ENCODE results near the gene NUDT8.

Gene NUDT8

DNA sequence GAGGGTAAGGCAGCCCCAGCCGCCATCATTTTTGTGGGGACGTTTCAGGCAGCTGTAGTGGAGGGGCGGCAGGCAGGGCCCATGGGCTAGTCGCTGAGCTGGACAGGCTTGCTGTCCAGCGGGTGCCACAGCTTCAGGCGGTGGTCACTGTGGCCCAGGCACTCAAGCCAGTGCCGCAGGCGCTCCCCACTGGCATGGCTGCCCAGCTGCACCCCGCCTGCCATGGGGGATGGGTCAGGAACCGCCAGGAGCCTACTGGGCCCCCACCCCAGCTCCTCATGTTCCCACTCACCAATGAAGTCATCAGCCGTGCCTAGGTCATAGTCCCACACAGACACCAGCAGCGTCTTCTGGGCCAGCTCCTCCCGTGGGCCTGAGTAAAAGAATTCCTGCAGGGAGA lies 17.0 kb downstream of the NUDT8 start:
- Histone ChIP-seq H3K27me3 (replicated peaks) (peaks cover 15% of the 10 kb centered on the region), H3K4me3 (ENCODE audit: low read depth, low read length) (no peak overlapping the region), H3K27ac (no peak overlapping the region), H3K36me3 (replicated peaks) (peaks cover 6% of the 10 kb centered on the region)
- in situ Hi-C loops (cut with HindIII; ENCODE audit: low pct_ligation_motif_present, low sequenced_read_pairs), result no loop called here
- no peak for DNase-seq
- TF ChIP-seq, protein P1, sequence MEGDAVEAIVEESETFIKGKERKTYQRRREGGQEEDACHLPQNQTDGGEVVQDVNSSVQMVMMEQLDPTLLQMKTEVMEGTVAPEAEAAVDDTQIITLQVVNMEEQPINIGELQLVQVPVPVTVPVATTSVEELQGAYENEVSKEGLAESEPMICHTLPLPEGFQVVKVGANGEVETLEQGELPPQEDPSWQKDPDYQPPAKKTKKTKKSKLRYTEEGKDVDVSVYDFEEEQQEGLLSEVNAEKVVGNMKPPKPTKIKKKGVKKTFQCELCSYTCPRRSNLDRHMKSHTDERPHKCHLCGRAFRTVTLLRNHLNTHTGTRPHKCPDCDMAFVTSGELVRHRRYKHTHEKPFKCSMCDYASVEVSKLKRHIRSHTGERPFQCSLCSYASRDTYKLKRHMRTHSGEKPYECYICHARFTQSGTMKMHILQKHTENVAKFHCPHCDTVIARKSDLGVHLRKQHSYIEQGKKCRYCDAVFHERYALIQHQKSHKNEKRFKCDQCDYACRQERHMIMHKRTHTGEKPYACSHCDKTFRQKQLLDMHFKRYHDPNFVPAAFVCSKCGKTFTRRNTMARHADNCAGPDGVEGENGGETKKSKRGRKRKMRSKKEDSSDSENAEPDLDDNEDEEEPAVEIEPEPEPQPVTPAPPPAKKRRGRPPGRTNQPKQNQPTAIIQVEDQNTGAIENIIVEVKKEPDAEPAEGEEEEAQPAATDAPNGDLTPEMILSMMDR (IDR thresholded peaks at IDR 0.05; ENCODE audit: low read depth, low read length, missing control alignments), result no peak

DNA sequence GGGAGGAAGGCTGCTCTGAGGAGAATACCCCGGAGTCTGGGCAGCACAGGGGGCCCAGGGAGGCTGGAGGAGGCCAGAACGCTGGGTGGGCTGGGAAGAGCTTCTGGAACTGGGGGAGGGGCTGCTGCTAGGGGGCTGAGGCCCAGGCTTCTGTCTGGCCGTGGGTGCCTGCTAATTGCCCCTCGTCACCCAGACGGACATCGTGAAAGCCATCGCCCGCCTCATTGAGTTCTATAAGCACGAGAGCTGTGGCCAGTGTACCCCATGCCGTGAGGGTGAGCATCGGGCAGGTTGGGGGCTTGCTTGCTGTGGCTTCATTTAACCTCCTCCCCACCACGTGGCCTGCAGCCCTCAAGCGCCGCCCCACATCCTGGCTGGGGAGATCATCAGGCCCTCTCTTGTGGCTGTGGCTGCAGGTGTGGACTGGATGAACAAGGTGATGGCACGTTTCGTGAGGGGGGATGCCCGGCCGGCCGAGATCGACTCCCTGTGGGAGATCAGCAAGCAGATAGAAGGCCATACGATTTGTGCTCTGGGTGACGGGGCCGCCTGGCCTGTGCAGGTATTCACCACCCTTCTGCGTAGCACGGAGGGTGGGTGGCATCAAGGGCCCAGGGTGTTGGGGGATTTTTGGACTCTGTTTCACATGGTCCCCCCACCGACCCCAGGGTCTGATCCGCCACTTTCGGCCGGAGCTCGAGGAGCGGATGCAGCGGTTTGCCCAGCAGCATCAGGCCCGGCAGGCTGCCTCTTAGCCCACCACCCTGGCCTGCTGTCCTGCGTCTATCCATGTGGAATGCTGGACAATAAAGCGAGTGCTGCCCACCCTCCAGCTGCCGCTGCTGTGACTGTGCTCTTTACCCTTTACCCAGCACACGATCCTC lies 17.8 kb downstream of the NUDT8 start:
- no peak overlapping the region for H3K4me3 ChIP-seq (ENCODE audit: low read depth, low read length)
- peaks cover 10% of the 10 kb centered on the region for H3K27me3 ChIP-seq (replicated peaks)
- DNase-seq, result no peak
- in situ Hi-C loops (cut with HindIII; ENCODE audit: low pct_ligation_motif_present, low sequenced_read_pairs), result no loop called here
- no peak overlapping the region for H3K27ac ChIP-seq
- peaks cover 6% of the 10 kb centered on the region for H3K36me3 ChIP-seq (replicated peaks)
- TF ChIP-seq, protein P1 (IDR thresholded peaks at IDR 0.05; ENCODE audit: low read depth, low read length, missing control alignments), result no peak

DNA sequence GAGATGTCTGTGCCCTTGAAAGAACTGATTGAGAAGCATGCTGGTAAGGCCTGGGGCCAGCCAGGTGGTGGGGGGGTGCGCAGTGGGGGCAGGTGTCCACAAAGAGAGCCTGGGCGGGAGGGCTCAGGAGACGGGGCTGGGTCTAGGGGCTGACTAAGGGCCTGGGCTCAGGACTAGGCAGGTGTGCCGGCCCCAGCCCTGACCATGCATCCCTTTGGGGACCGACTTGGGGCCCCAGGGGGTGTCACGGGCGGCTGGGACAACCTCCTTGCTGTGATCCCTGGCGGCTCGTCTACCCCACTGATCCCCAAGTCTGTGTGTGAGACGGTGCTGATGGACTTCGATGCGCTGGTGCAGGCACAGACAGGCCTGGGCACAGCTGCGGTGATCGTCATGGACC lies 18.6 kb downstream of the NUDT8 start:
- DNase-seq, result no peak
- TF ChIP-seq, protein P1 (IDR thresholded peaks at IDR 0.05; ENCODE audit: low read depth, low read length, missing control alignments), result no peak
- Histone ChIP-seq H3K36me3 (replicated peaks) (peaks cover 6% of the 10 kb centered on the region), H3K27ac (no peak overlapping the region), H3K27me3 (replicated peaks) (peaks cover 5% of the 10 kb centered on the region), H3K4me3 (ENCODE audit: low read depth, low read length) (no peak overlapping the region)
- in situ Hi-C loops (cut with HindIII; ENCODE audit: low pct_ligation_motif_present, low sequenced_read_pairs), result no loop called here

DNA sequence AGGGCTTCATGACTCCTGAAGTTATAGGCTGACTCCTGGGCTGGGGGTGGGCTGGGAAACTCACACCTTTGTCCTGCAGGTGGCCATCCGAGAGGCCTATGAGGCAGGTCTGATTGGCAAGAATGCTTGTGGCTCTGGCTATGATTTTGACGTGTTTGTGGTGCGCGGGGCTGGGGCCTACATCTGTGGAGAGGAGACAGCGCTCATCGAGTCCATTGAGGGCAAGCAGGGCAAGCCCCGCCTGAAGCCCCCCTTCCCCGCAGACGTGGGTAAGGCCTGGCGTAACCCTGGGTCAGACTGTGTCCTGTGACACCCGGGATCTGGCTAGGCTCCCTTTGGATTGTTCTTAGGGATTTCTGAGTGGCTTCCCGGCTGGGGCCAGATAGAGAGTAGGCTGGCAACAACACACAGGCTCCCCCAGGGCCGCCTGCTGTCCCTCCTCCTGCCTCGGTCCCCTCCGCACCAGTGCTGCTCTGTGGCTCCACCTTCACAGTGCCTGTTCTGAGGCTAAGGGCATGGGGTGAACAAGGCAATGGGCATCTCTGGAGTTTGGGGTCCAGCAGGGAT lies 19.4 kb downstream of the NUDT8 start:
- Histone ChIP-seq H3K36me3 (replicated peaks) (peaks cover 6% of the 10 kb centered on the region), H3K27ac (no peak overlapping the region), H3K27me3 (replicated peaks) (no peaks in the 10 kb centered on the region), H3K4me3 (ENCODE audit: low read depth, low read length) (no peak overlapping the region)
- in situ Hi-C loops (cut with HindIII; ENCODE audit: low pct_ligation_motif_present, low sequenced_read_pairs), result no loop called here
- no peak for DNase-seq
- TF ChIP-seq, protein P1 (IDR thresholded peaks at IDR 0.05; ENCODE audit: low read depth, low read length, missing control alignments), result no peak

DNA sequence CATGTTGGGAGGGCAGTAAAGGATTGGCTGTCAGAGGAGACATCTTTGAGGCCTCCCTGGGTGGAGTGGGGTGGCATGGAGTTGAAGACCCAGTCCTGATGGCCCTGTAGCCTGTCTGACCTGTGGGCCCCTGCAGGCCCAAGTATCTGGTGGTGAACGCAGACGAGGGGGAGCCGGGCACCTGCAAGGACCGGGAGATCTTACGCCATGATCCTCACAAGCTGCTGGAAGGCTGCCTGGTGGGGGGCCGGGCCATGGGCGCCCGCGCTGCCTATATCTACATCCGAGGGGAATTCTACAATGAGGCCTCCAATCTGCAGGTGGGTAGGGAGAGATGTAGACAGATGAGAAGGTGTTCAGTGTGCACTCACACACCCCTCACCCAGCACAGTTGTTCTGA lies 20.4 kb downstream of the NUDT8 start:
- no peaks in the 10 kb centered on the region for H3K27me3 ChIP-seq (replicated peaks)
- H3K27ac ChIP-seq, result no peak overlapping the region
- in situ Hi-C loops (cut with HindIII; ENCODE audit: low pct_ligation_motif_present, low sequenced_read_pairs), result no loop called here
- no peak for DNase-seq
- TF ChIP-seq, protein P1 (IDR thresholded peaks at IDR 0.05; ENCODE audit: low read depth, low read length, missing control alignments), result no peak
- H3K36me3 ChIP-seq (replicated peaks), result peaks cover 6% of the 10 kb centered on the region
- H3K4me3 ChIP-seq (ENCODE audit: low read depth, low read length), result no peak overlapping the region

Data from brain microvascular endothelial cell (primary cell).